ENCODE data around the gene STIMATE. TPM values are rescaled to one million over a fixed set of nuclear protein-coding genes. Genes with fewer than 3 reads are reported as not detected.

Gene STIMATE
- total and polyA plus RNA-seq, 9 of the 15 experiments (the other 6 are each of a cell fraction or from before 2014, with no cell fraction given): 0.14 to 7.7 (median 4.9) TPM

DNA sequence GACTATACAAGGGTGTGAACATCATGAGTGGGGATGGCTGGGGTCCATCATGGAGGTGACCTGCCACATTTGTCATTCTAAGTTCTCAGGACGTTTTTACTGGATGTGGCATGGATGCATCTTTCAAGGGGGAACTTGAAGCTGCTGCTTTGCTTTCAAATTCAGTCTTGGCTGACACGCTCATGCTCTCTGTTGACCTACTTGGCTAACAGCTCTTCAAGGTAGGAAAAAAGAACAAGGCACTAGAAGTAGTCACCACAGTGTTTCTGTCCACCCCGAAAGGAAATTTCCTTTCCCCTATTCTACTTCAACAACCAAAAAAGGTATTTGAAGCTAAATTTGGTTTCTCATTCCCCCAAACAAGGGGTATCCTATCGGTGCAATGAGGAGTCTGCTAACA lies 15.0 kb downstream of the STIMATE start:
- intact Hi-C loops (cut with micrococcal nuclease): no loop called here
- H3K4me1 ChIP-seq (replicated peaks in 1 of 2; ENCODE audit: control insufficient read depth in 2 of 2, insufficient read depth in 2 of 2, low read length in 2 of 2): peaks cover 0 to 6% of the 10 kb centered on the region in 2 experiments; a peak in 1 of 5 replicates
- BruUV-seq (replicated peaks): no TSS peak
- no peak overlapping the region for H3K9ac ChIP-seq (ENCODE audit: insufficient read depth in 1 of 2, low read depth in 2 of 2, low read length in 2 of 2)
- no peaks in the 10 kb centered on the region for H4K20me1 ChIP-seq (replicated peaks; ENCODE audit: control insufficient read depth, insufficient read depth, low read length)
- DNase-seq (ENCODE audit: extremely low read depth in 1 of 4, low spot score in 3 of 4) (no peak), FAIRE-seq (no peak), ATAC-seq (no peak)
- no peaks in the 10 kb centered on the region for H3K9me1 ChIP-seq (ENCODE audit: control insufficient read depth, insufficient read depth, low read length)
- H2AFZ ChIP-seq (ENCODE audit: low read depth, low read length): no peak overlapping the region
- WGBS (ENCODE audit: insufficient coverage, low coverage, missing lambda C conversion rate): 59% methylated on average over 4 of the region's 4 CpGs
- H3K36me3 ChIP-seq (ENCODE audit: control insufficient read depth, insufficient read depth, low read length): no peaks in the 10 kb centered on the region
- no peak overlapping the region for H3K4me2 ChIP-seq (ENCODE audit: insufficient read depth, low read length)
- H3K27me3 ChIP-seq (ENCODE audit: control insufficient read depth in 2 of 2, insufficient read depth in 2 of 2, low read length in 2 of 2): no peaks in the 10 kb centered on the region
- CTCF ChIA-PET (ENCODE audit: low intra/inter-chr PET ratio): no interaction called here
- no peak overlapping the region for H3K27ac ChIP-seq (ENCODE audit: extremely low read depth, low read depth, low read length)
- no peaks in the 10 kb centered on the region for H3K79me2 ChIP-seq (ENCODE audit: control insufficient read depth, insufficient read depth, low read length)
- POLR2A ChIA-PET: interaction anchor here (0.6 to 1.0 kb wide), 2 partner anchors 11 to 961 kb away, joined by 3 to 4 read pairs; no protein-coding TSS in a partner anchor
- no peaks in the 10 kb centered on the region for H3K9me3 ChIP-seq (replicated peaks; ENCODE audit: control insufficient read depth, insufficient read depth, low read depth, low read length)
- H3K4me3 ChIP-seq: no peak overlapping the region
- in situ Hi-C loops (cut with MboI): no loop called here
- TF ChIP-seq CBX1 (IDR thresholded peaks at IDR 0.05; ENCODE audit: low read depth) (no peak), NFIC (IDR thresholded peaks at IDR 0.05) (no peak), TARDBP (IDR thresholded peaks at IDR 0.05) (no peak), SIRT6 (IDR thresholded peaks at IDR 0.05; ENCODE audit: low read depth, low read length) (no peak), MECOM (CRISPR knock-in tag; IDR thresholded peaks at IDR 0.05) (no peak), ETV6 (IDR thresholded peaks at IDR 0.05; ENCODE audit: borderline replicate concordance in 1 of 2, low read depth in 2 of 2, low read length in 1 of 2) (no peak), ETV6 (CRISPR knock-in tag; IDR thresholded peaks at IDR 0.05; ENCODE audit: borderline replicate concordance) (no peak), ZNF780A (CRISPR knock-in tag; IDR thresholded peaks at IDR 0.05) (no peak), SAP30 (IDR thresholded peaks at IDR 0.05; ENCODE audit: borderline replicate concordance, insufficient read depth, low read depth, low read length, poor library complexity, severe bottlenecking) (no peak), RUNX1 (IDR thresholded peaks at IDR 0.05; ENCODE audit: low read depth) (no peak)
- TF ChIP-seq, protein P1, sequence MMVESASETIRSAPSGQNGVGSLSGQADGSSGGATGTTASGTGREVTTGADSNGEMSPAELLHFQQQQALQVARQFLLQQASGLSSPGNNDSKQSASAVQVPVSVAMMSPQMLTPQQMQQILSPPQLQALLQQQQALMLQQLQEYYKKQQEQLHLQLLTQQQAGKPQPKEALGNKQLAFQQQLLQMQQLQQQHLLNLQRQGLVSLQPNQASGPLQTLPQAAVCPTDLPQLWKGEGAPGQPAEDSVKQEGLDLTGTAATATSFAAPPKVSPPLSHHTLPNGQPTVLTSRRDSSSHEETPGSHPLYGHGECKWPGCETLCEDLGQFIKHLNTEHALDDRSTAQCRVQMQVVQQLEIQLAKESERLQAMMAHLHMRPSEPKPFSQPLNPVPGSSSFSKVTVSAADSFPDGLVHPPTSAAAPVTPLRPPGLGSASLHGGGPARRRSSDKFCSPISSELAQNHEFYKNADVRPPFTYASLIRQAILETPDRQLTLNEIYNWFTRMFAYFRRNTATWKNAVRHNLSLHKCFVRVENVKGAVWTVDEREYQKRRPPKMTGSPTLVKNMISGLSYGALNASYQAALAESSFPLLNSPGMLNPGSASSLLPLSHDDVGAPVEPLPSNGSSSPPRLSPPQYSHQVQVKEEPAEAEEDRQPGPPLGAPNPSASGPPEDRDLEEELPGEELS (CRISPR knock-in tag; IDR thresholded peaks at IDR 0.05; ENCODE audit: borderline replicate concordance): no peak
- TF ChIP-seq, protein P2, sequence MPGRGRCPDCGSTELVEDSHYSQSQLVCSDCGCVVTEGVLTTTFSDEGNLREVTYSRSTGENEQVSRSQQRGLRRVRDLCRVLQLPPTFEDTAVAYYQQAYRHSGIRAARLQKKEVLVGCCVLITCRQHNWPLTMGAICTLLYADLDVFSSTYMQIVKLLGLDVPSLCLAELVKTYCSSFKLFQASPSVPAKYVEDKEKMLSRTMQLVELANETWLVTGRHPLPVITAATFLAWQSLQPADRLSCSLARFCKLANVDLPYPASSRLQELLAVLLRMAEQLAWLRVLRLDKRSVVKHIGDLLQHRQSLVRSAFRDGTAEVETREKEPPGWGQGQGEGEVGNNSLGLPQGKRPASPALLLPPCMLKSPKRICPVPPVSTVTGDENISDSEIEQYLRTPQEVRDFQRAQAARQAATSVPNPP (IDR thresholded peaks at IDR 0.05; ENCODE audit: borderline replicate concordance, insufficient read depth, insufficient read length): no peak
- TF ChIP-seq, protein P3, sequence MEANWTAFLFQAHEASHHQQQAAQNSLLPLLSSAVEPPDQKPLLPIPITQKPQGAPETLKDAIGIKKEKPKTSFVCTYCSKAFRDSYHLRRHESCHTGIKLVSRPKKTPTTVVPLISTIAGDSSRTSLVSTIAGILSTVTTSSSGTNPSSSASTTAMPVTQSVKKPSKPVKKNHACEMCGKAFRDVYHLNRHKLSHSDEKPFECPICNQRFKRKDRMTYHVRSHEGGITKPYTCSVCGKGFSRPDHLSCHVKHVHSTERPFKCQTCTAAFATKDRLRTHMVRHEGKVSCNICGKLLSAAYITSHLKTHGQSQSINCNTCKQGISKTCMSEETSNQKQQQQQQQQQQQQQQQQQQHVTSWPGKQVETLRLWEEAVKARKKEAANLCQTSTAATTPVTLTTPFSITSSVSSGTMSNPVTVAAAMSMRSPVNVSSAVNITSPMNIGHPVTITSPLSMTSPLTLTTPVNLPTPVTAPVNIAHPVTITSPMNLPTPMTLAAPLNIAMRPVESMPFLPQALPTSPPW (CRISPR knock-in tag; IDR thresholded peaks at IDR 0.05): no peak
- TF ChIP-seq, protein P4, sequence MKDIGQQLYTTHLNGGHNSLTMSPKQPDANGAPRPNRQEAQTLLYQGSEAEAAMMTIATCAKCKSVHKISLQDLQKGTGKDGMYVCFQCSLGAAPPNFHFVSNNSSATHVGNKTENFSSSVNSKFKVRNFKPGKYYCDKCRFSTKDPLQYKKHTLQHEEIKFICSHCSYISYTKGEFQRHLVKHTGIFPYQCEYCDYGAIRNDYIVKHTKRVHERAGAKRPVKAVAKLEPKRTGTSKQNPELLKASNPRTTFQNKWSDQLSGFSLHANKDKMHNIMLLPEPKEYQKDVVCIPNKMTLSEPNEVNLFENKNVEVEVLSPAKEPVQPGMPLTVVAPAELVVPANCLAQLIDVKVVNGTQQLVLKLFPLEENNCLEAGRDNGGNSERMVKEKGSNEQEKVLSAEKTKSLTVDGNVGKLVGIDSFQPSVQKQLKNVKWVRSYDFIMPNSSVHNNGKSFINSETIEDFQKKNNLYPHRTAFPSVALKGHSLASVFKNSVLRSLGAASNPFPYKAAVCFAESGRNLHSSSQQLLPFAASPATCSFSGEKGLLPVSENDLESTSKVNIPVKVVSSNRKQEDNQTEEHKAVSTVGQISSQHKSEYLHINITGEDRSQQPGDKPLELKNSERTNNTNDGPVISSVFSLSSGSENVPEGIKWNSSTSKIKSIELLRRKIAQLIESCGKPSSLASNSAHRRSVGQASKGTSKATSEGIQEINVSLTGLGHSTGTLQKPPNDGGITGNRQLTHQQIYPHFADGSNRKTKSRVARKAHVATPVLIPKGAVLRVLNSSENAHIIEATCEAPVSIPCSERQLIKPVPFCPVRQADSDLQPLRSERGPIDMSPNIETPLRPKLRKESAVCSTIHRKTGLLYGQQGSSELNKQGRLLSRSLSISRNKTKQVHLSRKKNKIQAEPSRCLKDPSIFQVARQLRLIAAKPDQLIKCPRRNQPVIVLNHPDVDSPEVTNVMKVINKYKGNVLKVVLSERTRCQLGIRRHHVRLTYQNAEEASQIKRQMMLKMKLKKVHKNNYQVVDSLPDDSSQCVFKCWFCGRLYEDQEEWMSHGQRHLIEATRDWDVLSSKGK (CRISPR knock-in tag; IDR thresholded peaks at IDR 0.05): no peak

Measured in K562 (cell line).